COLO829 (cell line): Measurements from ENCODE around the gene CFAP45.

Experiments used
- DNase-seq: peaks from one replicate; pipeline ENCODE4 v3.0.0; 2012; ENCODE audit warnings: low spot score

Gene CFAP45

GRCh38 chr1:159877695-159878444, 22.1 kb downstream of the CFAP45 start:
- DNase-seq = no peak

- no peak for DNase-seq
These were observed 26.3 kb downstream of the CFAP45 start for GRCh38 chr1:159873530-159874143.

GRCh38 chr1:159872891-159873290, 27.1 kb downstream of the CFAP45 start:
- no peak for DNase-seq

- DNase-seq = no peak
These were observed 29.3 kb downstream of the CFAP45 start for GRCh38 chr1:159870704-159871103.

- DNase-seq = no peak
These were observed 30.4 kb downstream of the CFAP45 start for GRCh38 chr1:159869607-159870006.

GRCh38 chr1:159869173-159869572, 30.8 kb downstream of the CFAP45 start:
- no peak for DNase-seq

- no peak for DNase-seq
These were observed 31.2 kb downstream of the CFAP45 start for GRCh38 chr1:159868766-159869165.

GRCh38 chr1:159867664-159868026, 32.3 kb downstream of the CFAP45 start:
- DNase-seq = no peak

- DNase-seq = no peak
These were observed 32.9 kb downstream of the CFAP45 start for GRCh38 chr1:159866905-159867663.

- no peak for DNase-seq
These were observed 33.9 kb downstream of the CFAP45 start for GRCh38 chr1:159866066-159866465.

GRCh38 chr1:159864262-159864661, 35.7 kb downstream of the CFAP45 start:
- DNase-seq = no peak

GRCh38 chr1:159862557-159862956, 37.4 kb downstream of the CFAP45 start, which contains the start of gene VSIG8:
TSS of gene VSIG8 (minus strand) at chr1:159862657. CDS start at chr1:159862521, 136 bp downstream.
- DNase-seq = no peak

- DNase-seq = no peak
These were observed 37.9 kb downstream of the CFAP45 start for GRCh38 chr1:159862031-159862430.

GRCh38 chr1:159861218-159861617, 38.7 kb downstream of the CFAP45 start:
- DNase-seq = no peak

- no peak for DNase-seq
These were observed 39.5 kb downstream of the CFAP45 start for GRCh38 chr1:159860456-159860855.

GRCh38 chr1:159859767-159860322, 40.1 kb downstream of the CFAP45 start:
- DNase-seq = no peak

GRCh38 chr1:159857889-159858288, 42.1 kb downstream of the CFAP45 start:
- DNase-seq = no peak

GRCh38 chr1:159856576-159856975, 43.4 kb downstream of the CFAP45 start:
- DNase-seq = no peak

GRCh38 chr1:159855709-159856108, 44.3 kb downstream of the CFAP45 start:
- DNase-seq = no peak

- no peak for DNase-seq
These were observed 45.2 kb downstream of the CFAP45 start for GRCh38 chr1:159854693-159855192.

GRCh38 chr1:159854116-159854692, 45.8 kb downstream of the CFAP45 start:
- DNase-seq = no peak
